Panc1 (cell line): ENCODE measurements around the gene L3MBTL2. TPM values are rescaled to one million over a fixed set of nuclear protein-coding genes. Genes with fewer than 3 reads are reported as not detected.
A peak's percentile ranks its signal among the peaks of the same experiment; 100 is the strongest.
"Not testable (repeated sequence)": the region's sequence is repeated elsewhere in the genome, so short reads cannot be mapped to it uniquely, and the experiment has no call there.

ENCODE experiments used
- ATAC-seq: fragments of 200-7000 bp; cut with Tn5 transposase; 2 replicates; pipeline ENCODE4 v1.9.1; 2020; ENCODE audit warnings: mild to moderate bottlenecking, moderate library complexity
- BruUV-seq: library from RNA; stranded (reverse); fragments of 400-500 nt; replicated peaks from 2 replicates; lab custom pipeline; 2021; lab: Mats Ljungman, UMichigan
- CTCF ChIA-PET: fragments of 300-600 bp; sonication (Branson Sonifier 250); formaldehyde crosslinking; loops from one replicate; lab custom pipeline; 2022; ENCODE audit warnings: antibody characterized with exemption; lab: Charles Lee
- POLR2A ChIA-PET: fragments of 300-600 bp; sonication (Branson Sonifier 250); formaldehyde crosslinking; loops from one replicate; lab custom pipeline; 2022; ENCODE audit warnings: antibody characterized with exemption; lab: Charles Lee
- DNase-seq: peaks from one replicate; pipeline ENCODE4 v3.0.0-alpha.2; 2010; ENCODE audit warnings: low read depth, low spot score
- H3K27ac ChIP-seq: 2 replicates; pipeline ENCODE4 v1.5.1; 2011; ENCODE audit warnings: mild to moderate bottlenecking, low read length, inconsistent platforms
- H3K27me3 ChIP-seq: fragments of 200-500 bp; sonication (Bioruptor generic); 2 replicates; pipeline ENCODE4 v1.6.0; 2014; ENCODE audit warnings: low read length, inconsistent platforms; ENCODE audit not compliant: control insufficient read depth, insufficient read depth
- H3K36me3 ChIP-seq: fragments of 200-500 bp; sonication (Bioruptor generic); 2 replicates; pipeline ENCODE4 v1.5.1; 2014; ENCODE audit warnings: inconsistent platforms, mild to moderate bottlenecking, low read length, moderate library complexity; ENCODE audit not compliant: control insufficient read depth, insufficient read depth
- H3K4me1 ChIP-seq: 2 replicates; pipeline ENCODE4 v1.5.1; 2011; ENCODE audit warnings: inconsistent platforms, mild to moderate bottlenecking, low read length, moderate library complexity; ENCODE audit not compliant: control insufficient read depth, insufficient read depth
- H3K4me3 ChIP-seq, 2 experiments: 2 replicates each; pipeline ENCODE4 v1.5.1; 2011 to 2012; ENCODE audit warnings: low read depth in 2 of 2, low read length in 2 of 2, mild to moderate bottlenecking in 2 of 2, inconsistent platforms in 1 of 2, moderate library complexity in 1 of 2
- H3K9me3 ChIP-seq: fragments of 200-500 bp; sonication (Bioruptor generic); 2 replicates; pipeline ENCODE4 v1.5.1; 2014; ENCODE audit warnings: low read depth, mild to moderate bottlenecking, inconsistent platforms, low read length, moderate library complexity; ENCODE audit not compliant: control insufficient read depth, insufficient read depth
- CTCF ChIP-seq: fragments of 450-650 bp; IDR thresholded peaks from 2 replicates; pipeline ENCODE4 v1.5.1; 2017; ENCODE audit warnings: mild to moderate bottlenecking
- POLR2AphosphoS5 ChIP-seq: IDR thresholded peaks from 2 replicates; pipeline ENCODE4 v1.6.1; 2012; ENCODE audit warnings: mild to moderate bottlenecking, low read depth, low read length, moderate library complexity
- REST ChIP-seq, 2 experiments: IDR thresholded peaks; 2 replicates each; pipeline ENCODE4 v1.6.1; 2011 to 2012; ENCODE audit warnings: low read depth in 2 of 2, control low read depth in 1 of 2, low read length in 1 of 2, mild to moderate bottlenecking in 1 of 2, moderate library complexity in 1 of 2; ENCODE audit not compliant: insufficient read depth in 1 of 2
- SIN3A ChIP-seq: IDR thresholded peaks from 2 replicates; pipeline ENCODE4 v1.6.1; 2012; ENCODE audit warnings: low read depth, mild to moderate bottlenecking, low read length, moderate library complexity, borderline replicate concordance; ENCODE audit not compliant: insufficient read depth
- TCF7L2 ChIP-seq: IDR thresholded peaks from 2 replicates; pipeline ENCODE4 v1.6.1; 2011; ENCODE audit warnings: mild to moderate bottlenecking, low read depth, low read length, inconsistent platforms
- in situ Hi-C: cut with HindIII; loops from 2 replicates; pipeline ENCODE4 v1.10.0; 2016; ENCODE audit warnings: low sequenced_read_pairs, low pct_unique_long_range_greater_than_20kb
- intact Hi-C: fragments of 100-400 bp; cut with micrococcal nuclease; formaldehyde crosslinking; loops from one replicate; pipeline ENCODE4 v1.10.0; 2022; ENCODE audit not compliant: unreplicated experiment
- total RNA-seq: library from RNA; stranded (reverse); gene quantifications from one replicate; pipeline ENCODE4 v1.2.1, GENCODE V29; 2021; ENCODE audit not compliant: unreplicated experiment

L3MBTL2 gene
- total RNA-seq, 1 experiment from 2014 or later = 26.6 TPM

GRCh38 chr22:41257696-41258095, 52.6 kb downstream of the L3MBTL2 start:
- BruUV-seq = no TSS peak
- TF ChIP-seq TCF7L2 (no peak), CTCF (no peak), POLR2AphosphoS5 (no peak), REST (IDR thresholded peaks at IDR 0.05; ENCODE audit: insufficient read depth in 1 of 2, low read depth in 2 of 2, low read length in 1 of 2) (no peak), SIN3A (no peak)
- H3K27ac ChIP-seq = peak overlapping the region; percentile 63; the same call in 1 of the 2 replicates
- ChIA-PET CTCF (interaction anchor here (0.5 kb wide), 1 partner anchor 89 kb away, joined by 4 read pairs; no protein-coding TSS in a partner anchor), POLR2A (no interaction called here)
- DNase-seq (no peak), ATAC-seq (peak; percentile 5; the same call in 1 of the 2 replicates)
- no peak overlapping the region for H3K4me3 ChIP-seq
- intact Hi-C loops = no loop called here
- H3K9me3 ChIP-seq = no peaks in the 10 kb centered on the region
- H3K36me3 ChIP-seq = peaks cover 4% of the 10 kb centered on the region
- H3K27me3 ChIP-seq = no peaks in the 10 kb centered on the region
- peaks cover 21% of the 10 kb centered on the region for H3K4me1 ChIP-seq
- in situ Hi-C loops = no loop called here

GRCh38 chr22:41259756-41260155, 54.6 kb downstream of the L3MBTL2 start:
- H3K9me3 ChIP-seq, H3K27me3 ChIP-seq, H3K36me3 ChIP-seq, BruUV-seq, intact Hi-C loops, in situ Hi-C loops, H3K4me3 ChIP-seq, CTCF ChIA-PET, H3K27ac ChIP-seq, ATAC-seq, DNase-seq: not testable (repeated sequence)
- peaks cover 21% of the 10 kb centered on the region for H3K4me1 ChIP-seq
- POLR2A ChIA-PET = interaction anchor here (0.6 kb wide), 1 partner anchor 31 kb away, joined by 7 read pairs; no protein-coding TSS in a partner anchor

GRCh38 chr22:41260871-41261270, 55.8 kb downstream of the L3MBTL2 start:
- Histone ChIP-seq H3K9me3 (no peaks in the 10 kb centered on the region), H3K27ac (no peak overlapping the region), H3K27me3 (no peaks in the 10 kb centered on the region), H3K36me3 (peaks cover 12% of the 10 kb centered on the region), H3K4me3 (no peak overlapping the region), H3K4me1 (peaks cover 21% of the 10 kb centered on the region)
- no peak for TF ChIP-seq TCF7L2
- TF ChIP-seq SIN3A = no peak
- TF ChIP-seq POLR2AphosphoS5 = no peak
- no peak for TF ChIP-seq CTCF
- TF ChIP-seq REST (IDR thresholded peaks at IDR 0.05; ENCODE audit: insufficient read depth in 1 of 2, low read depth in 2 of 2, low read length in 1 of 2) = no peak
- ATAC-seq (no peak), DNase-seq (no peak)
- in situ Hi-C loops (no loop called here), intact Hi-C loops (no loop called here)
- ChIA-PET CTCF (no interaction called here), POLR2A (no interaction called here)
- no TSS peak for BruUV-seq
